ENCODE measurements around the gene SLC5A7.

GRCh38 chr2:107961395-107961794 is 24.9 kb upstream of the SLC5A7 start:
- TF ChIP-seq CTCF (conservative IDR thresholded peaks at IDR 0.05) (no peak), ZFX (IDR thresholded peaks at IDR 0.05) (no peak)
